ENCODE measurements around the gene SKOR1. TPM values are rescaled to one million over a fixed set of nuclear protein-coding genes. Genes with fewer than 3 reads are reported as not detected.

Gene SKOR1
- total and polyA plus RNA-seq, 2 of the 8 experiments (the other 6 are each of a cell fraction or from before 2014, with no cell fraction given), result 0.03 to 0.11 TPM

- 0 out of 2 replicates have a peak overlapping the region, but pooled peaks have one; percentile 46 for H2BK15ac ChIP-seq (ENCODE audit: low read length)
- H2BK120ac ChIP-seq (replicated peaks; ENCODE audit: low read depth, low read length), result no peak overlapping the region
- no peak overlapping the region for H2AFZ ChIP-seq (ENCODE audit: low read length)
- H3K27me3 ChIP-seq (replicated peaks in 1 of 4; ENCODE audit: control insufficient read depth in 3 of 4, extremely low read depth in 1 of 4, insufficient read depth in 3 of 4, low read length in 3 of 4), result peaks cover 96 to 100% (median 100%) of the 10 kb centered on the region in 4 experiments
- H2BK20ac ChIP-seq (ENCODE audit: low read length), result no peak overlapping the region
- H3K79me1 ChIP-seq (ENCODE audit: low read depth, low read length), result no peaks in the 10 kb centered on the region
- no peak for FAIRE-seq
- 4% methylated on average over 33 of the region's 40 CpGs; no CpG with 5 or more reads in 1 of the 2 experiments for WGBS, 2 experiments (ENCODE audit: extremely low coverage in 1 of 2, insufficient coverage in 1 of 2, insufficient read length in 1 of 2, insufficient replicate concordance in 2 of 2, low coverage in 1 of 2, low lambda C conversion rate in 2 of 2, missing lambda C conversion rate in 1 of 2)
- no peaks in the 10 kb centered on the region for H3K79me2 ChIP-seq (ENCODE audit: control insufficient read depth in 1 of 2, insufficient read depth in 2 of 2, low read length in 2 of 2)
- H3K23ac ChIP-seq (ENCODE audit: insufficient read length), result no peak overlapping the region
- ChIA-PET POLR2A (ENCODE audit: partially characterized antibody) (no interaction called here), CTCF (ENCODE audit: partially characterized antibody) (interaction anchor here (1.0 to 1.5 kb wide), 2 partner anchors 8 to 46 kb away, joined by 3 to 7 read pairs; no protein-coding TSS in a partner anchor)
- H3K4ac ChIP-seq (replicated peaks; ENCODE audit: insufficient read length, low read depth, low read length), result no peak overlapping the region
- H3K4me3 ChIP-seq (ENCODE audit: extremely low read depth in 1 of 4, insufficient read depth in 2 of 4, low read depth in 3 of 4, low read length in 4 of 4), result peak overlapping the region; percentile 2 to 46 (median 9); a peak in 5 of 8 replicates
- H2BK5ac ChIP-seq (ENCODE audit: low read depth, low read length), result no peak overlapping the region
- no peak overlapping the region for H3K9ac ChIP-seq (replicated peaks in 1 of 4; ENCODE audit: extremely low read depth in 1 of 4, low read depth in 3 of 4, low read length in 3 of 4)
- no peak overlapping the region for H2AK5ac ChIP-seq (ENCODE audit: low read depth, low read length)
- H3K4me2 ChIP-seq (ENCODE audit: insufficient read depth in 1 of 2, low read depth in 2 of 2, low read length in 2 of 2), result peak overlapping the region; percentile 48 to 57
- H3K27ac ChIP-seq (ENCODE audit: low read depth, low read length), result no peak overlapping the region
- H3K18ac ChIP-seq (ENCODE audit: extremely low read depth, low read length), result peak overlapping the region; percentile 48
- H4K20me1 ChIP-seq (replicated peaks in 1 of 2; ENCODE audit: control insufficient read depth in 1 of 2, insufficient read depth in 2 of 2, low read length in 2 of 2), result peaks cover 11 to 27% of the 10 kb centered on the region in 2 experiments
- peaks cover 15 to 50% (median 35%) of the 10 kb centered on the region in 4 experiments for H3K4me1 ChIP-seq (replicated peaks in 1 of 4; ENCODE audit: control insufficient read depth in 3 of 4, insufficient read depth in 4 of 4, low read length in 3 of 4)
- no peak for DNase-seq (ENCODE audit: low read depth in 1 of 2, low spot score in 2 of 2)
- H3K14ac ChIP-seq (ENCODE audit: insufficient read length), result no peak overlapping the region
- H3K9me3 ChIP-seq (ENCODE audit: insufficient read depth in 2 of 2, low read depth in 1 of 2, low read length in 1 of 2), result peaks cover 0 to 4% of the 10 kb centered on the region in 2 experiments; a peak in 1 of 4 replicates
- H2BK12ac ChIP-seq (ENCODE audit: low read depth, low read length), result 0 out of 2 replicates have a peak overlapping the region, but pooled peaks have one; percentile 75
- H4K5ac ChIP-seq (ENCODE audit: insufficient read length, low read depth, low read length), result no peak overlapping the region
- no peak overlapping the region for H3K56ac ChIP-seq (replicated peaks; ENCODE audit: insufficient read length, low read depth, low read length)
- peaks cover 0 to 22% (median 0%) of the 10 kb centered on the region in 4 experiments; a peak in 1 of 8 replicates for H3K36me3 ChIP-seq (ENCODE audit: control insufficient read depth in 2 of 4, insufficient read depth in 4 of 4, low read length in 3 of 4)
- H4K91ac ChIP-seq (replicated peaks; ENCODE audit: insufficient read length, low read length), result no peak overlapping the region
- H4K8ac ChIP-seq (ENCODE audit: extremely low read depth, insufficient read depth, low read length), result peak overlapping the region; percentile 8; the same call in 1 of the 2 replicates
- peaks cover 6% of the 10 kb centered on the region; the same call in 1 of the 2 replicates for H3K23me2 ChIP-seq (ENCODE audit: low read depth, low read length)
- TF ChIP-seq CTBP2 (IDR thresholded peaks at IDR 0.05; ENCODE audit: borderline replicate concordance, insufficient read depth, insufficient read length, low read length), result peak; percentile 17
- TF ChIP-seq, protein P1, sequence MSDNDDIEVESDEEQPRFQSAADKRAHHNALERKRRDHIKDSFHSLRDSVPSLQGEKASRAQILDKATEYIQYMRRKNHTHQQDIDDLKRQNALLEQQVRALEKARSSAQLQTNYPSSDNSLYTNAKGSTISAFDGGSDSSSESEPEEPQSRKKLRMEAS (IDR thresholded peaks at IDR 0.05), result peak; percentile 33; the same call in 1 of the 2 replicates
- no peak for TF ChIP-seq SRF (IDR thresholded peaks at IDR 0.05; ENCODE audit: low read depth, low read length)
- TF ChIP-seq CHD1 (IDR thresholded peaks at IDR 0.05; ENCODE audit: low read depth, low read length), result no peak
- TF ChIP-seq RXRA (IDR thresholded peaks at IDR 0.05; ENCODE audit: insufficient read depth, low read depth, low read length), result no peak
- no peak for TF ChIP-seq HDAC2 (IDR thresholded peaks at IDR 0.05; ENCODE audit: borderline replicate concordance in 1 of 2, low read depth in 2 of 2, low read length in 2 of 2)
- no peak for TF ChIP-seq KDM1A (IDR thresholded peaks at IDR 0.05; ENCODE audit: borderline replicate concordance, low read length)
- TF ChIP-seq NRF1 (IDR thresholded peaks at IDR 0.05; ENCODE audit: low read depth, low read length), result no peak
- TF ChIP-seq FOSL1 (IDR thresholded peaks at IDR 0.05; ENCODE audit: insufficient read depth, low read depth, low read length), result no peak
- no peak for TF ChIP-seq BACH1 (IDR thresholded peaks at IDR 0.05; ENCODE audit: low read length)
- no peak for TF ChIP-seq BRCA1 (IDR thresholded peaks at IDR 0.05; ENCODE audit: low read depth, low read length)
These were observed 3.1 kb downstream of the SKOR1 start for GRCh38 chr15:67828278-67828968.
